CD4-positive, alpha-beta T cell (primary cell): Measurements from ENCODE around the gene GIT2. TPM values are rescaled to one million over a fixed set of nuclear protein-coding genes. Genes with fewer than 3 reads are reported as not detected.

Source experiments
- ATAC-seq: fragments of 200-7000 bp; cut with Tn5 transposase; one replicate; pipeline ENCODE4 v1.10.0; 2022; ENCODE audit warnings: mild to moderate bottlenecking; ENCODE audit not compliant: poor library complexity
- CTCF ChIA-PET: fragments of 350-600 bp; sonication (Branson Sonifier 250); formaldehyde crosslinking; loops from one replicate; lab custom pipeline; 2021; ENCODE audit warnings: antibody characterized with exemption, inconsistent platforms; lab: Charles Lee
- POLR2A ChIA-PET: fragments of 350-600 bp; sonication (Branson Sonifier 250); formaldehyde crosslinking; loops from one replicate; lab custom pipeline; 2021; ENCODE audit warnings: antibody characterized with exemption, inconsistent platforms; lab: Charles Lee
- DNase-seq, 14 experiments: peaks; one replicate each; pipeline ENCODE4 v3.0.0-alpha.2; 2013 to 2020; ENCODE audit warnings: mixed read lengths in 2 of 14
- H3K27ac ChIP-seq, 2 donors: one replicate each; pipeline versions ENCODE4 v1.5.1 to v1.7.0; 2013; ENCODE audit warnings: low read length in 2 of 2, low read depth in 1 of 2, mild to moderate bottlenecking in 1 of 2
- H3K27me3 ChIP-seq, 2 experiments: 1 replicate in 1 of 2; 2 replicates in 1 of 2; pipeline versions ENCODE4 v1.6.1 to v1.7.0; 2013; ENCODE audit warnings: low read length in 2 of 2, control low read depth in 1 of 2, mild to moderate bottlenecking in 1 of 2, moderate library complexity in 1 of 2; ENCODE audit not compliant: insufficient read depth in 2 of 2, control insufficient read depth in 1 of 2
- H3K36me3 ChIP-seq: one replicate; pipeline ENCODE4 v1.6.1; 2013; ENCODE audit warnings: low read length, control low read depth; ENCODE audit not compliant: insufficient read depth
- H3K4me1 ChIP-seq: one replicate; pipeline ENCODE4 v1.6.1; 2013; ENCODE audit warnings: low read length, control low read depth; ENCODE audit not compliant: insufficient read depth
- H3K4me3 ChIP-seq: one replicate; pipeline ENCODE4 v1.5.1; 2013; ENCODE audit warnings: mild to moderate bottlenecking, low read length, moderate library complexity
- H3K9me3 ChIP-seq, 2 experiments: 1 replicate in 1 of 2; 2 replicates in 1 of 2; pipeline versions ENCODE4 v1.6.1 to v1.7.0; 2013; ENCODE audit warnings: low read length in 2 of 2, mild to moderate bottlenecking in 2 of 2, control low read depth in 1 of 2, moderate library complexity in 1 of 2; ENCODE audit not compliant: control insufficient read depth in 1 of 2, insufficient read depth in 1 of 2
- H3K27ac Mint-ChIP-seq: one replicate; pipeline ENCODE4 v1.8.0; 2020; ENCODE audit warnings: mixed read lengths
- H3K27me3 Mint-ChIP-seq: one replicate; pipeline ENCODE4 v1.8.0; 2021; ENCODE audit warnings: mixed read lengths
- H3K36me3 Mint-ChIP-seq: one replicate; pipeline ENCODE4 v1.8.0; 2021; ENCODE audit warnings: low read depth, mixed read lengths
- H3K4me1 Mint-ChIP-seq: one replicate; pipeline ENCODE4 v1.8.0; 2021; ENCODE audit warnings: low read depth, mixed read lengths
- H3K4me3 Mint-ChIP-seq: one replicate; pipeline ENCODE4 v1.8.0; 2020; ENCODE audit warnings: mild to moderate bottlenecking, mixed read lengths
- H3K9me3 Mint-ChIP-seq: one replicate; pipeline ENCODE4 v1.8.0; 2020; ENCODE audit warnings: mixed read lengths
- intact Hi-C, 2 experiments: fragments of 100-400 bp; cut with DNase I in 1 of 2; cut with micrococcal nuclease in 1 of 2; formaldehyde crosslinking; loops; one replicate each; pipeline versions ENCODE4 v1.15.1 to v1.9.0; 2023 to 2025; cut with DNase I, micrococcal nuclease
- total RNA-seq, 174 experiments: library from RNA in 2 of 174; stranded (reverse) in 2 of 174; gene quantifications; one replicate each; pipeline ENCODE4 v1.2.3 and lab custom pipeline; 2021 to 2026
- TF ChIP-seq, protein P1 (sequence below): fragments of 200-600 bp; IDR thresholded peaks from one replicate; pipeline ENCODE4 v1.8.0; 2022; ENCODE audit warnings: antibody characterized with exemption, mild to moderate bottlenecking

GIT2 gene
- total RNA-seq, 2 experiments from 2014 or later, result 68.6 to 70.7 TPM

DNA sequence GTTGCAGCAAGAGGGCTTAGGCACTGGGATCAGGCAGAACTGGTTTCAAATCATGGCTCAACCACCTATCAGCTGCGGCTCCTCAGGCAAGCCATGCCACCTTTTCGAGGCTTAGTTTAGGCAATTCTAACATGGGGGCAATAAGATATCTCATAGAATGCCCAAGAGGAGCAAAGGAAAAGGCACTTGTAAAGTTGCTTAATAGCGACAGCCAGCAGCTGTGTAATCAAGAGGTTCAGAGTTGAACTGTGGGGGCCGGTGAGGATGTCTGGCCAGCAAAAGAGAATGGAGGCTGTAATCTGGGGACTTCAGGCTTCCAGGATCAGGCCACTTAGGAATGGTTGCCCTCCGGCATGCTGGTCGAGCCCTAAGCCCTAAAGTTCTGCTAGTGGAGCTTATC lies 99.1 kb downstream of the GIT2 start:
- H3K27ac ChIP-seq, result no peak overlapping the region
- ATAC-seq, result no peak
- DNase-seq, result no peak
- no peak overlapping the region for H3K4me3 ChIP-seq
- no peaks in the 10 kb centered on the region for H3K9me3 ChIP-seq
- Mint-ChIP-seq H3K36me3 (peaks cover 10% of the 10 kb centered on the region), H3K27me3 (no peaks in the 10 kb centered on the region), H3K27ac (no peak overlapping the region), H3K9me3 (no peaks in the 10 kb centered on the region), H3K4me3 (no peak overlapping the region), H3K4me1 (peaks cover 27% of the 10 kb centered on the region)
- H3K4me1 ChIP-seq, result peaks cover 34% of the 10 kb centered on the region
- ChIA-PET POLR2A (no interaction called here), CTCF (no interaction called here)
- H3K27me3 ChIP-seq, result no peaks in the 10 kb centered on the region
- no peaks in the 10 kb centered on the region for H3K36me3 ChIP-seq
- TF ChIP-seq, protein P1, sequence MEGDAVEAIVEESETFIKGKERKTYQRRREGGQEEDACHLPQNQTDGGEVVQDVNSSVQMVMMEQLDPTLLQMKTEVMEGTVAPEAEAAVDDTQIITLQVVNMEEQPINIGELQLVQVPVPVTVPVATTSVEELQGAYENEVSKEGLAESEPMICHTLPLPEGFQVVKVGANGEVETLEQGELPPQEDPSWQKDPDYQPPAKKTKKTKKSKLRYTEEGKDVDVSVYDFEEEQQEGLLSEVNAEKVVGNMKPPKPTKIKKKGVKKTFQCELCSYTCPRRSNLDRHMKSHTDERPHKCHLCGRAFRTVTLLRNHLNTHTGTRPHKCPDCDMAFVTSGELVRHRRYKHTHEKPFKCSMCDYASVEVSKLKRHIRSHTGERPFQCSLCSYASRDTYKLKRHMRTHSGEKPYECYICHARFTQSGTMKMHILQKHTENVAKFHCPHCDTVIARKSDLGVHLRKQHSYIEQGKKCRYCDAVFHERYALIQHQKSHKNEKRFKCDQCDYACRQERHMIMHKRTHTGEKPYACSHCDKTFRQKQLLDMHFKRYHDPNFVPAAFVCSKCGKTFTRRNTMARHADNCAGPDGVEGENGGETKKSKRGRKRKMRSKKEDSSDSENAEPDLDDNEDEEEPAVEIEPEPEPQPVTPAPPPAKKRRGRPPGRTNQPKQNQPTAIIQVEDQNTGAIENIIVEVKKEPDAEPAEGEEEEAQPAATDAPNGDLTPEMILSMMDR, result no peak
- intact Hi-C loops, result no loop called here

DNA sequence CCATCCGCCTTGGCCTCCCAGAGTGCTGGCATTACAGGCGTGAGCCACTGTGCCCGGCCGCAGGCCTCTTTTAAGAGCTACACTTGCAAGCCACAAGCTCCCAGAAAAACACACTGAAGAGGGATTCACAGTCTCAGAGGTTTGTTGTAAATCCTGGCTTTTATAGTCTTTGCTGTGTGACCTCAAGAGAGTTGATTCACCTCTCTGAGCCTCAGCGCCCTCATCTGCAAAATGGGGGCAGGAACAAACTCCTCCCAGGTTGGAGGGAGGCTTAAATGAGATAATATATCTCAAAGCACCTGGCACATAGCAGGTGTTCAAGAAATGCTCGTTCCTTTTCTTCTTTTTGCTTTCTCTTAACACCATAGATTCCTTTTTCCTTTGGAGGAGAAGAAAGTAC lies 100.0 kb downstream of the GIT2 start:
- H3K27ac ChIP-seq, result no peak overlapping the region
- DNase-seq (no peak), ATAC-seq (no peak)
- H3K4me3 ChIP-seq, result no peak overlapping the region
- peaks cover 7% of the 10 kb centered on the region for H3K36me3 Mint-ChIP-seq
- intact Hi-C loops, result no loop called here
- no peaks in the 10 kb centered on the region for H3K36me3 ChIP-seq
- no peaks in the 10 kb centered on the region for H3K9me3 ChIP-seq
- no peaks in the 10 kb centered on the region for H3K27me3 ChIP-seq
- H3K27me3 Mint-ChIP-seq, result no peaks in the 10 kb centered on the region
- H3K4me1 Mint-ChIP-seq, result peaks cover 21% of the 10 kb centered on the region
- H3K9me3 Mint-ChIP-seq, result no peaks in the 10 kb centered on the region
- ChIA-PET CTCF (no interaction called here), POLR2A (no interaction called here)
- no peak overlapping the region for H3K4me3 Mint-ChIP-seq
- peaks cover 26% of the 10 kb centered on the region for H3K4me1 ChIP-seq
- H3K27ac Mint-ChIP-seq, result no peak overlapping the region
- TF ChIP-seq, protein P1, result no peak

DNA sequence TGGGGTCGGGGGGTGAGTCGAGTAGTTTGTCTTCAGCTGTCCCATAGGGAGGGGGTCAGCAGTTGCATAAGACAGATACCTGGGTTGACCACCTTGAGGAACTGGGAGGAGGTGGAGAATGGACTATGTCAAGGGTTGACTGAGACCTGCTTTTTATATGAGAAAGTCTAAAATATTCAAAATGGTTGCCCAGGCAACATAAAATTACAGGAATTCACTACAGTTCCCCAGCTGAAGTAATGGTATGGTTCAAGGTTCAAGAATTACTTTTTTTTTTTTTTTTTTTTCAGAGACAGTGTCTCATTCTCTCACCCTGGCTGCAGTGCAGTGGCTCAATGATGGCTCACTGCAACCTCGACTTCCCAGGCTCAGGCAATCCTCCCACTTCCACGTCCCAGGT lies 101.2 kb downstream of the GIT2 start:
- H3K36me3 ChIP-seq, result no peaks in the 10 kb centered on the region
- intact Hi-C loops, result no loop called here
- Mint-ChIP-seq H3K4me3 (no peak overlapping the region), H3K36me3 (peaks cover under 1% of the 10 kb centered on the region), H3K27me3 (no peaks in the 10 kb centered on the region), H3K4me1 (peaks cover 16% of the 10 kb centered on the region), H3K27ac (no peak overlapping the region), H3K9me3 (no peaks in the 10 kb centered on the region)
- ATAC-seq (no peak), DNase-seq (no peak)
- no peaks in the 10 kb centered on the region for H3K27me3 ChIP-seq
- no peaks in the 10 kb centered on the region for H3K9me3 ChIP-seq
- POLR2A ChIA-PET, result interaction anchor here (0.9 kb wide), 1 partner anchor 11 kb away, joined by 3 read pairs; no protein-coding TSS in a partner anchor
- CTCF ChIA-PET, result interaction anchor here (1.2 kb wide), 1 partner anchor 50 kb away, joined by 3 read pairs; no protein-coding TSS in a partner anchor
- no peak overlapping the region for H3K4me3 ChIP-seq
- TF ChIP-seq, protein P1, result no peak
- no peak overlapping the region for H3K27ac ChIP-seq
- peaks cover 24% of the 10 kb centered on the region for H3K4me1 ChIP-seq
